Cortex of kidney (tissue), 1 donor: ENCODE results near the gene ZYX.
"Not testable (repeated sequence)": the region's sequence is repeated elsewhere in the genome, so short reads cannot be mapped to it uniquely, and the experiment has no call there.

Experiments used
- DNase-seq: peaks from one replicate; lab custom pipeline; 2025; lab: John Stamatoyannopoulos, UW

Gene ZYX

GRCh38 chr7:143418681-143419458 lies 37.7 kb downstream of the ZYX start:
- no peak for DNase-seq

GRCh38 chr7:143419880-143420279 lies 38.7 kb downstream of the ZYX start:
- no peak for DNase-seq

DNA sequence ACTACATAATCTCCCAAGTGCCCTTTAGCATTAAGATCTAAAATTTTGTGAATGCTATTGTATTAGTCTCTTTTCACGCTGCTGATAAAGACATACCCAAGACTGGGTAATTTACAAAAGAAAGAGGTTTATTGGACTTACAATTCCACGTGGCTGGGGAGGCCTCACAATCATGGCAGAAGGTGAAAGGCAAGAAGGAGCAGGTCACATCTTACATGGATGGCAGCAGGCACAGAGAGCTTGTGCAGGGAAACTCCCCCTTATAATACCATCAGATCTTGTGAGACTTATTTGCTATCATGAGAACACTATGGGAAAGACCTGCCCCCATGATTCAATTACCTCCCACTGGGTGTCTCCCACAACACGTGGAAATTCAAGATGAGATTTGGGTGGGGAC lies 39.5 kb downstream of the ZYX start:
- DNase-seq, result not testable (repeated sequence)

GRCh38 chr7:143422033-143422432 lies 40.9 kb downstream of the ZYX start:
- DNase-seq, result no peak

DNA sequence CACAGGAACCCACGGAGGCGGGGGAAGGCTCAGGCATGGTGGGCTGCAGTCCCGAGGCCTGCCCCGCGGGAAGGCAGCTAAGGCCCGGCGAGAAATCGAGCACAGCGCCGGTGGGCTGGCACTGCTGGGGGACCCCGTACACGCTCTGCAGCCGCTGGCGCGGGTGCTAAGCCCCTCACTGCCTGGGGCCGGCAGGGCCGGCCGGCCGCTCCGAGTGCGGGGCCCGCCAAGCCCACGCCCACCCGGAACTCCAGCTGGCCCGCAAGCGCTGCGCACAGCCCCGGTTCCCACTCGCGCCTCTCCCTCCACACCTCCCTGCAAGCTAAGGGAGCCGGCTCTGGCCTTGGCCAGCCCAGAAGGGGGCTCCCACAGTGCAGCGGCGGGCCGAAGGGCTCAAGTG lies 43.3 kb downstream of the ZYX start:
- DNase-seq, result not testable (repeated sequence)

- DNase-seq, result no peak
Observed at GRCh38 chr7:143426479-143427142, 45.5 kb downstream of the ZYX start.

DNA sequence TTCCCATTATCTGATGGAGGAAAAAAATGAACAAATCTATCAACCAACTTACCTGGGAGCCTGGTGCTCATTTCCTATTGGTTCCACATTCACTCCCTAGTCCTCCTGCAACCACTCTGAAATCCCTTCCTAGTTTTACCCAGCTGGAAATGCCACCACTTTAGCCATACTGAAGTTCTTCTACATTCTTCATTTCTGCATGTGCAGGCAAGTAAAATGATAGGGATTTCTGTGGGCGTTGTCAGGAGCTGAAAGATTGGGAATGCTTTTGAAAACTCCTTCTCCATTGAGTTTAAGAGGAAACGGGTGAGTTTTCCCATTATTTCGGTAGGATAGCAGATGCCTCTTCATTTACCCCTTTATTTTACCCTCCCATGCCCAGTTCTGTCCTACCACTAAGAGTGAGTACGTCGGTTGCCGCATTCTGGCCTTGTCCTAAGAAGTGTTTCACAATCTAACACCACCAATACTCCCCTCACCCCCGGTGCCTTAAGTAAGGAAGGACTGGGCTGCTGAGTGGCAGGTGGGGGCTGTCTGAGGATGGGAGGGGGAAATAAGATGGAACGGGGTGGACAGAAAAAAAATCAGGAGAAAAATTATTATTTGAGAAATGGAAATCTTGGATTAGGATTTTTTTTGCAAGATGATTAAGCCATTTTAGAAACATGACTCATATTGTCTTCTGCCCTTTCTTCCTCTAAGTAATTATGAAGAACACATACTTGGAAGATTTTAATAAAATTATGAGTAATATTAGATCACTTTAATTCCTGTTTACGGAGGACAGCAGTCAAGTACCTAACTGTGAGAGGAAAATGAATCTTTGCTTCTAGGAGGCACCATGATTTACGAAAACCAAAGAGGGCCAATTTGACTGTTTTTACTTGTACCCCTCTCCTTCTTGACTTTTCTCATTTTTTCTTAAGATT lies 48.9 kb downstream of the ZYX start:
- DNase-seq, result no peak

GRCh38 chr7:143431109-143431508 lies 50.0 kb downstream of the ZYX start:
- no peak for DNase-seq

DNA sequence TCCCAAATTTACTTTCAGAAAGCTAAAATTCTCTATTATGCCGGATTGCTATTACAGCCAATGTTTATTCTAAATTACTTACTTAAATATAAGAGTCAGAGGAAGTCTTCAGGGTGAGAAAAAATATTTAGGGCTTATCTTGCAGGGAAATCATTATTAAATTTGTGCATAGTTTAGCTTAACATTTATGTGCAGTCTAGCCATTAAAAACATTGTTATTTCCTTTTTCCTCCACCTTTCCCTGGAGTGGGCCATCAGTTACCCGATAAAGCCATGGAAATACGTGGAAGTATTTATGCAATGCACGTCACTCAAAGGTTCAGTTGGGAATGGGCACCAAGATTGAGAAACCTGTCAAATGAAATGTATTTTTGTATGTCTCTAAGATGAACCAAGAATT lies 52.6 kb downstream of the ZYX start:
- no peak for DNase-seq

DNA sequence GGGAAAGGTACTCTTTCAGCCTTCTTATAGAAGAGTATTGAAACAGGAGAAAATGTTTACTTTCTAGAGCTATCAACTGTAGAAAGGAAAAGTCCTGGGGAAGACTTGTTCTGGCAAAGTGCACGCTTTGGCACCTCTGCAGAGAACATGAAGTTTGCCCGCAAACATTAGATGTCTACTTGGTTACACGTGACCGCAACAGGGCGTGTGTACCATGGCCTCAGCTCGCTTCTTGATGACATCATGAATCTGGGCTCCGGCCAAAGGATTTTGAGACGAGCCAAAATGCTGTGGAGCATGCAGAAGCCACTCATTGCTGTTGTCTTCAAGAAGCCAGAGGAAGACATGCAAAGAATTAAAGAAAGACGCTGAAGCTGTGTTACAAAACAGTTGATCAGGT lies 53.5 kb downstream of the ZYX start:
- no peak for DNase-seq

- DNase-seq, result no peak
Observed at GRCh38 chr7:143435266-143435665, 54.1 kb downstream of the ZYX start.

DNA sequence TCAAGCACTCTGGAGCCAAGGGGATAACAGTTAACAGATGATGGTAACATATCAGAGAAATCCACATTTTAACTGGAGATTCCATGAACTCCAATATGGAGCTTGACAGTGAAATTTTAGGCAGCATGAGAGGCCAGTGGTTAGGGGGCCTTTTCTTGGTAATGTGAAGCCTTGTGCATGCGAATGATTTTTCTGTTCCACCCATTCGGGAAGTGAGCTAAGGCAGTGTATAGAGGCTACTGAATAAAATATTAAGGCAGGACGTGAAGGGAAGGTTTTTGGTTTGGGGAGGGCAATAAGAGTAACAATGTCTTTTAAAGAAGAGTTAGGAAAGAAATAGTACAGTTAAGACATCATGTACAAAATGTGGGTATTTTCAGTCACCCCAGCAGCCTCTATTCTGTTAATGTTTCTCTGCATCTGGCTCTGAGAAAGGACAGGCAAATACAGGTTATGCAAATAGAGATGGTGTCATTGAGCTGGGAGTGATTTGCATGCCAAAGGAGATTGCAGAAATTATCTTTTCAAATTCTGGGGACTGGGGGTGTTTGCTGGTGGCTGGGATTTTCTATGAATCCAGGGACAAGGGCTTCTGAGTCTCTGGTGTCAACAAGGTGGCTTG lies 55.3 kb downstream of the ZYX start:
- no peak for DNase-seq

- no peak for DNase-seq
Observed at GRCh38 chr7:143437578-143437977, 56.4 kb downstream of the ZYX start.

DNA sequence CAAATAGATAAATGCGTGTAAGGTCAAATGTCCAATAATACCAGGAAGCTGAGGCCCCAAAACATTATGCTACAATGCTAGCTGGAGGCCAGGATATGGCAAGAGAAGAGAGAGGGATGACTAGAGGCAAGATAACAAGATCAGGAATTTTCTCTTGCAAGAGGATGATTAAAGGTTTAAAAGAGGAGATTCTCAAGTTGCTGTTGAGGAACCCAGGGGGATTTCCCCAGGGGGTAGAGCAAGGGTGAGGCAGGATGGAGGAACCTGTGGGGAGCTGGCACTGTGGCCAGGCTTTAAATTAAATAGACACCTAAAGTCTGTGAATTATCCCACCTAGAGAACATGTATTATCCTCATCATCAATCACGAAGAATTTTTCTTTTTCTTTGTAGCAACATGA lies 58.7 kb downstream of the ZYX start:
- DNase-seq, result no peak
